ENCODE measurements around the gene MLH1.

- TF ChIP-seq CTCF (IDR thresholded peaks at IDR 0.05) (no peak), MAX (IDR thresholded peaks at IDR 0.05; ENCODE audit: low read depth) (no peak), USF1 (IDR thresholded peaks at IDR 0.05; ENCODE audit: borderline replicate concordance, low read depth) (no peak), RAD21 (IDR thresholded peaks at IDR 0.05; ENCODE audit: low read length) (no peak), RCOR1 (IDR thresholded peaks at IDR 0.05; ENCODE audit: low read length) (no peak), YY1 (IDR thresholded peaks at IDR 0.05; ENCODE audit: low read depth) (no peak), GABPA (IDR thresholded peaks at IDR 0.05; ENCODE audit: low read depth) (no peak), USF2 (IDR thresholded peaks at IDR 0.05; ENCODE audit: borderline replicate concordance, low read depth, low read length) (no peak), EP300 (IDR thresholded peaks at IDR 0.05; ENCODE audit: borderline replicate concordance in 1 of 2, low read depth in 1 of 2, low read length in 1 of 2) (no peak), TAF1 (IDR thresholded peaks at IDR 0.05; ENCODE audit: borderline replicate concordance, low read depth, low read length) (no peak)
These were observed 20.2 kb upstream of the MLH1 start for GRCh38 chr3:36973139-36973538.
